MM.1S (cell line): ENCODE measurements around the gene LPCAT4.

Experiments
- DNase-seq: peaks from one replicate; pipeline ENCODE4 v3.0.0-alpha.2; 2015
- H2AFZ ChIP-seq: fragments of 300-600 bp; sonication (generic); 2 replicates; pipeline ENCODE4 v1.6.0; 2016; ENCODE audit warnings: antibody characterized with exemption, low read length
- H3F3A ChIP-seq: fragments of 300-600 bp; sonication (generic); 2 replicates; pipeline ENCODE4 v1.6.1; 2016; ENCODE audit warnings: mild to moderate bottlenecking, antibody characterized with exemption, low read length, moderate library complexity, mixed read lengths; ENCODE audit not compliant: insufficient read depth
- H3K27ac ChIP-seq: fragments of 300-600 bp; sonication (generic); 2 replicates; pipeline ENCODE4 v1.5.1; 2016; ENCODE audit warnings: mild to moderate bottlenecking, low read length
- H3K27me3 ChIP-seq: fragments of 300-600 bp; sonication (generic); replicated peaks from 2 replicates; pipeline ENCODE4 v1.6.0; 2016; ENCODE audit warnings: low read length; ENCODE audit not compliant: insufficient read depth
- H3K36me3 ChIP-seq: fragments of 300-600 bp; sonication (generic); replicated peaks from 2 replicates; pipeline ENCODE4 v1.6.1; 2016; ENCODE audit warnings: mild to moderate bottlenecking, low read length, mixed read lengths; ENCODE audit not compliant: insufficient read depth
- H3K4me1 ChIP-seq: fragments of 300-600 bp; sonication (generic); 2 replicates; pipeline ENCODE4 v1.6.1; 2016; ENCODE audit warnings: low read length, mixed read lengths
- H3K4me2 ChIP-seq: fragments of 300-600 bp; sonication (generic); 2 replicates; pipeline ENCODE4 v1.6.0; 2016; ENCODE audit warnings: low read depth, low read length
- H3K4me3 ChIP-seq: fragments of 300-600 bp; sonication (generic); 2 replicates; pipeline ENCODE4 v1.5.1; 2016; ENCODE audit warnings: low read length, mixed read lengths
- H3K79me2 ChIP-seq: fragments of 300-600 bp; sonication (generic); 2 replicates; pipeline ENCODE4 v1.6.1; 2016; ENCODE audit warnings: mixed run types, low read length, mixed read lengths
- H3K9ac ChIP-seq: fragments of 300-600 bp; sonication (generic); 2 replicates; pipeline ENCODE4 v1.6.1; 2016; ENCODE audit warnings: low read length, mixed read lengths
- H3K9me2 ChIP-seq: fragments of 300-600 bp; sonication (generic); replicated peaks from 2 replicates; pipeline ENCODE4 v1.6.1; 2016; ENCODE audit warnings: mild to moderate bottlenecking, low read length, mixed read lengths; ENCODE audit not compliant: insufficient read depth
- H3K9me3 ChIP-seq: fragments of 300-600 bp; sonication (generic); replicated peaks from 2 replicates; pipeline ENCODE4 v1.6.1; 2016; ENCODE audit warnings: mild to moderate bottlenecking, low read length, mixed read lengths; ENCODE audit not compliant: insufficient read depth
- H4K20me1 ChIP-seq: fragments of 300-600 bp; sonication (generic); 2 replicates; pipeline ENCODE4 v1.6.1; 2016; ENCODE audit warnings: mild to moderate bottlenecking, low read length, moderate library complexity, mixed read lengths; ENCODE audit not compliant: insufficient read depth
- CTCF ChIP-seq: fragments of 300-600 bp; sonication (generic); IDR thresholded peaks from 2 replicates; pipeline ENCODE4 v1.5.1; 2016; ENCODE audit warnings: antibody characterized with exemption, low read length, mixed read lengths
- EZH2 ChIP-seq: fragments of 300-600 bp; sonication (generic); optimal IDR thresholded peaks from 2 replicates; pipeline ENCODE3; 2017; ENCODE audit warnings: low read depth, mild to moderate bottlenecking, antibody characterized with exemption, low read length, mixed read lengths
- EZH2phosphoT487 ChIP-seq: fragments of 300-600 bp; sonication (generic); IDR thresholded peaks from 2 replicates; pipeline ENCODE4 v1.6.1; 2018; ENCODE audit warnings: antibody characterized with exemption, low read length

Gene LPCAT4

GRCh38 chr15:34331809-34332208, 35.2 kb downstream of the LPCAT4 start:
- Histone ChIP-seq H3K4me3 (no peak overlapping the region), H3K9me2 (no peaks in the 10 kb centered on the region), H3K79me2 (peaks cover 82% of the 10 kb centered on the region), H4K20me1 (no peaks in the 10 kb centered on the region), H3K4me2 (no peak overlapping the region), H2AFZ (no peak overlapping the region), H3K36me3 (no peaks in the 10 kb centered on the region), H3F3A (peaks cover 48% of the 10 kb centered on the region), H3K9ac (no peak overlapping the region), H3K4me1 (peaks cover 41% of the 10 kb centered on the region), H3K27me3 (no peaks in the 10 kb centered on the region), H3K27ac (no peak overlapping the region), H3K9me3 (no peaks in the 10 kb centered on the region)
- DNase-seq: no peak
- no peak for TF ChIP-seq EZH2
- no peak for TF ChIP-seq CTCF
- TF ChIP-seq EZH2phosphoT487: no peak

GRCh38 chr15:34330279-34330678, 36.7 kb downstream of the LPCAT4 start:
- peaks cover 45% of the 10 kb centered on the region for H3K4me1 ChIP-seq
- H4K20me1 ChIP-seq: no peaks in the 10 kb centered on the region
- H3K79me2 ChIP-seq: peaks cover 78% of the 10 kb centered on the region
- peaks cover 35% of the 10 kb centered on the region for H3F3A ChIP-seq
- no peak overlapping the region for H3K27ac ChIP-seq
- no peak overlapping the region for H3K4me2 ChIP-seq
- no peak for DNase-seq
- H3K36me3 ChIP-seq: no peaks in the 10 kb centered on the region
- H3K9me2 ChIP-seq: no peaks in the 10 kb centered on the region
- no peaks in the 10 kb centered on the region for H3K27me3 ChIP-seq
- TF ChIP-seq CTCF: no peak
- no peak for TF ChIP-seq EZH2
- no peak for TF ChIP-seq EZH2phosphoT487
- H3K9me3 ChIP-seq: no peaks in the 10 kb centered on the region
- H3K4me3 ChIP-seq: no peak overlapping the region
- H3K9ac ChIP-seq: no peak overlapping the region
- H2AFZ ChIP-seq: no peak overlapping the region

- no peak for TF ChIP-seq EZH2
- TF ChIP-seq CTCF: no peak
- TF ChIP-seq EZH2phosphoT487: no peak
- H3K79me2 ChIP-seq: peaks cover 75% of the 10 kb centered on the region
- peaks cover 43% of the 10 kb centered on the region for H3K4me1 ChIP-seq
- 0 out of 2 replicates have a peak overlapping the region, but pooled peaks have one; percentile 9 for H2AFZ ChIP-seq
- H3K27ac ChIP-seq: peak overlapping the region; percentile 94
- no peaks in the 10 kb centered on the region for H4K20me1 ChIP-seq
- H3F3A ChIP-seq: peaks cover 22% of the 10 kb centered on the region
- peak overlapping the region; percentile 77 for H3K4me2 ChIP-seq
- H3K4me3 ChIP-seq: 0 out of 2 replicates have a peak overlapping the region, but pooled peaks have one; percentile 4
- H3K27me3 ChIP-seq: no peaks in the 10 kb centered on the region
- no peaks in the 10 kb centered on the region for H3K9me3 ChIP-seq
- DNase-seq: peak; percentile 22
- H3K9ac ChIP-seq: no peak overlapping the region; the same call in 1 of the 2 replicates
- no peaks in the 10 kb centered on the region for H3K36me3 ChIP-seq
- no peaks in the 10 kb centered on the region for H3K9me2 ChIP-seq
These were observed 38.0 kb downstream of the LPCAT4 start for GRCh38 chr15:34329006-34329405.
